Endometrium (tissue), 2 donors: Measurements from ENCODE around the gene NDST3.
"Not testable (repeated sequence)": the region's sequence is repeated elsewhere in the genome, so short reads cannot be mapped to it uniquely, and the experiment has no call there.

Source experiments
- FAIRE-seq: peaks from 2 replicates; lab custom pipeline; 2012; peaks lifted over from hg19 to GRCh38; lab: Jason Lieb, UNC
- donor health status: control.
- donor health status: control.

The NDST3 gene

GRCh38 chr4:118177126-118177525 is 142.8 kb downstream of the NDST3 start:
- FAIRE-seq, result no peak

GRCh38 chr4:118180776-118181175 is 146.5 kb downstream of the NDST3 start:
- FAIRE-seq, result no peak

DNA sequence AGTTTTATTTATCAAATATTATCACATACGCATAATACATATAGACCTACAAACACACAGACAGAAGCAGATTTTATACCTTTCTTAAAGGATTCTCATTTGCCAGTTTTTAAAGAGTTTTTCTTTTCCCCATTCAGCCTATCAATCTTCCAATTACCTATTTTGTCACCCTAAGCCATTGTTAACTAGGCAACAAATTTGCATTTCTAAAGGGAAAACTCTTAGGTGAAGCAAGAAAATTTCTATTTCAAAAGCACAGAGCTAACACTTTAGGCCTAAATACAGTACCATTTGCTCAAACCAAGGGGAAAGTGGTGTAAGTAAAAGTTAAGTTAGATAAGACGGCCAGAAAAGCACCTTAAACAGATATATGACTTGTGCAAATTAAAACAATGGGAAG is 156.6 kb downstream of the NDST3 start:
- no peak for FAIRE-seq

GRCh38 chr4:118193421-118193820 is 159.1 kb downstream of the NDST3 start:
- FAIRE-seq, result no peak

DNA sequence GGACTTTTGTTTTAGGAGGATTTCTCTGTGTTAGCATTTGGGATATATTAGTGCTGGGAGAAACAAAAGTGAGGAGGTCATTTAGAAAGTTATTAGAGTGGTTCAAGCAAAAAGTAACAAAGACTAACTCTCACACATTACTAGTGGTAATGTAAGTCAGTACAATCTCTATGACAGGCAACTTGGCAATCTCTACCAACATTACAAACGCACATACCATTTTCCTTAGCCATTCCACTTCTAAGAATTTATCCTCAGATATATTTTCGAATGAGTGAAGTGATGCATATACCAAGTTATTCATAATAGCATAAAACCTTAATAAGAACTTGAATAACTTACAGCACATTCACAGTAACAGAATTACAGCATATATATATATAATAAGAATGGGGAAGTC is 172.3 kb downstream of the NDST3 start:
- FAIRE-seq, result no peak

DNA sequence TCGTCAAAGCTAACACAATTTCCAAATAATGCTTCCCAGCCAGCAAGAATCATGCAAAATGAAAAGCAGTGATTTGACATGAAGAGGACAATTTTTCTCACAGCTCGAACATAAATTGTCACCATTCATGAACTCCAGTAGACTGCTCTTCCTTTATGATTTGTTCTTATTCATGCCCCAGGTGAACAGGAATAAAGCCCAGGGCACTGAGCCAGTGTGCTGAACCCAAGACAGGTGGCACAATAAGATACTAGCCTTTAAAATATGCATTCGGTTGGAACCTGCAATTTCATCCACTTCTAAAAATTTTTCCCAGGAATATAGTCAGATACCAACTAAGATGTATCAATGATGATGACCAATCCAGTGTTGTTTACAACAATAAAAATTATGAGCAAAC is 178.8 kb downstream of the NDST3 start:
- FAIRE-seq, result no peak

- no peak for FAIRE-seq
Measured at GRCh38 chr4:118215826-118216225, 181.5 kb downstream of the NDST3 start.

DNA sequence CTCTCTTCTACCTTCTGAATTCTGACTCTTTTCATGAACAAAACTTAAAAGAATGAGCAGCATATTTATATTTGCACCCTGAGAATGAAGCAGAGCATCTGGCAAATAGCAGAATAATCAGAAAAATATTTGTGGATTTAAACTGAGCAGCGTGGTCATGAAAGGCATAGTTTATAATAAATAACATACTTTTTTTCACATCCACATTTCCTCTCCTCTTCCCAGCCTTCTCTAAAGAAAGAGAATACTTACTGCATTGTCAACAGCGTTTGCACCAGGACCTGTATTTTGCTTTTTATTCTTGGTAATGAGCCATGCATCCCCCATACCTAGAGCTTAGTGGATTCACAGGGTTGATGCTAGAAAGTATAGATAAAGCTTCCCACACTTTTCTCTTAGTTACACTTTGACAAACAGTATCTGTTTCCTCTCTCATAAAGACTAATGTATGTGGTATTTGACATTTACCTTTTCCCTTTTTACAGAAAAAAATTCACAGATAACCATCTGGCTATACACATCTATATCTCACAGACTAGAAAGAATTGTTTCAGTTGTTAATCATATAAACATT is 187.0 kb downstream of the NDST3 start:
- no peak for FAIRE-seq

GRCh38 chr4:118224243-118224829 is 190.1 kb downstream of the NDST3 start:
- FAIRE-seq, result peak; percentile 71

- no peak for FAIRE-seq
Measured at GRCh38 chr4:118225511-118225910, 191.2 kb downstream of the NDST3 start.

- no peak for FAIRE-seq
Measured at GRCh38 chr4:118226311-118227010, 192.2 kb downstream of the NDST3 start.

DNA sequence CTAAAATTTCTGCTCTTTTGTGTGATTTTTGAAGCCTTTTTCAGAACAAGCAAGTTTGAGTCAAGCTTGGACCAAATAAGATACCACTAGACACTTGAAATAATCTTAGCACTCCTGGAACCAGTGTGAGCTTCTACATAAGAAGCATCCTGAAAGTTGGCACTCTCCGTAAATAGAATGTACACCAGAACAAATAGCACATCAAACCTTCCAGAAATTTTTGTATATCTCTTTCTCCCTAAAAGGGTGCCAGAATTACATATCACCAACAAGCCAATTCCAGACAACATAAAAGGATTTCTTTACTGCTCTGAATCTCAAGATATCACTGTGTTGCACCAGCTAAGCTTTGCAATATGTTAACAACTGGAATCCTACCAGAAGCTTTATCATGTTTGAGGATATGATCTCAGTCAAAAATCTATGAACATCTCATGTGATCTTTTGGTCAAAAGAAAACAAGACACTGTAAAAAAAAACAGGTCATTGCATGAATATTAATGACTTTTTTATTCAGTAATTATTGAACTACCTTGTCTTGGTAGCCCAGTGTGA is 201.4 kb downstream of the NDST3 start:
- no peak for FAIRE-seq

- FAIRE-seq, result no peak
Measured at GRCh38 chr4:118237531-118237930, 203.2 kb downstream of the NDST3 start.

DNA sequence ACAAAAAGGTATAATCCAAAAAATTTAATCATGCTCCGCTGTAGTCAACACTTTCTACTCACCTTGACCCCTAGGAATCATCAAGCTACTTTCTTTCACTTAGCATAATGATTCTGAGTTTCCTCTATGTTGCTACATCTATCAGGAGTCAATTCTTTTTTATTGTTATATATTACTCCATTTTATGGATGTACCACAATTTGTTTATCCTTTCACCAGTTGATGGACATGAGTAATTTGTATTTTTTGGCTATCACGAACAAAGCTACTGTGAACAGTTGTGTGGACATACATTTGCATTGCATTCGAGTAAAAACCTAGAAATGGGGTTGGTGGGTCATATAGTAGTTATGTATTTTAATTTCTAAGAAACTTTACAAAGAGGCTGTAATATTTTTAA is 215.6 kb downstream of the NDST3 start:
- FAIRE-seq, result no peak

DNA sequence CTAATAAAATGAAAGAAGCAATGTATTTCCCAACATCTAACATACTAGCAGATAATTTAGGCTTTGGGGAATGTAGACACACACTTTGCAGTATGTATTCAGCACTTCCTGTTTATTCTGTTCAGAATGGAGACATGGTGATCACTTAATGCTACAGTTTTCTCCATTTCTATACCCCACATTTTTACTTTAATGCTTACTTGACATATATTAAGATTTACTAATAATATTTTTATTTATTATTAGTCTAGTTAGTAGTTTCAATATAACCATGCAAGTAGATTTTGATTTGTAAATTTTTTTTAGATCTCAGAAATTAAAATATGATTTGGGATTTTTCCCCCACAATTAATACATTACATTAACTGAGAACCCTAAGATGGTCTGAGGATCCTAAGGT is 220.1 kb downstream of the NDST3 start:
- FAIRE-seq, result no peak

DNA sequence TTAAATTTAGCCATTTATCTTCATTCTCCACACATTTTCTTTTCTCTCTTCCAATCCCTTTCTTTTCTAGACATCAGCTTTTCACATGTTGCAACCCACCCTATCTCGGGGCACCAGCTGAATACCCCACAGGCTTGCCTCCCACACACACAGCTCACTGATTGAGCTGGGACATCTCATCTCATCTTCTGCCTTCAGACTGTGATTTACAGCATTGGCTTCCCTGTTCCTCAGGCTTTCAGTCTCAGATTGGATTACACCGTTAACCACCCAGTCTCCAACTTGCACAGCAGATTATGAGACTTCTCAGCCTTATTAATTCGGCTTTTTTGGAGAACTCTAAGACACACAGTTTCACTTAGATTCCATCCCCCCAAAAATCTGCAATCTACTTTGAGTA is 224.8 kb downstream of the NDST3 start:
- FAIRE-seq, result no peak

DNA sequence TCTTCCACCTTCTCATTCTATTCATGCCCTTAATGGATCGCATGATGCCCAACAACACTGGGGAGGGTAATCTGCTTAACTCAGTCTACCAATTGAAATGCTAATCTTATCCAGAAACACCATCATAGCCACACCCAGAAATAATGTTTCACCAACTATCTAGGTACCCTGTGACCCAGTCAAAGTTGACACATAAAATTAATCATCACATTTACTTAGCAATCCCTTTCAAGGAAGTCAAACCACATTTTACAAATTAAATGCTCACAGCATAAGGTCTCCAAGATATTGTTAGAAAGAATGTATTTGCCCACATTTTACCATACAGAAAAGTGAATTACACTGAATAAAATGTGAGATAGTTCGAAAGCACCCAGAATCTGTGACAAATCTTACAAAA is 226.0 kb downstream of the NDST3 start:
- FAIRE-seq, result no peak

DNA sequence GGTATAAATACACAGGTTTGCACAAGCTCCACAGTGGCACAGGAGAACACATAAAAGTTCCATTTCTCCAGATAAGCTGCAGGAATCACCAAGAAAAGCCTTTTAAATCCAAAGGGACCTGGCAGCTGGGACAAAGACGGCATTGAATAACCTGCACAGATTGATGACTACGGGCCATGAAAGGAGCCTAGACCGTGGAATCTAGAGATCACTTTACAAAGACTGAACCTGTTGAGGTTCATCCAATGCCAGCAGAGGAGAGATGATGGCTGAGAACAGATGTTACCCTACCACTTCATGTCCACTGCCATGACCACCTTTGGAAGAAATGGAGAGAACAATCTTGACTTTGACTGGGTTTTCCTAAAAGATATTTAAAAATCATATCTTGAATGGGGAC is 229.8 kb downstream of the NDST3 start:
- FAIRE-seq, result no peak

GRCh38 chr4:118265312-118266144 is 231.2 kb downstream of the NDST3 start:
- FAIRE-seq, result no peak

GRCh38 chr4:118266145-118266496 is 231.8 kb downstream of the NDST3 start:
- not testable (repeated sequence) for FAIRE-seq

- no peak for FAIRE-seq
Measured at GRCh38 chr4:118268780-118269179, 234.5 kb downstream of the NDST3 start.

DNA sequence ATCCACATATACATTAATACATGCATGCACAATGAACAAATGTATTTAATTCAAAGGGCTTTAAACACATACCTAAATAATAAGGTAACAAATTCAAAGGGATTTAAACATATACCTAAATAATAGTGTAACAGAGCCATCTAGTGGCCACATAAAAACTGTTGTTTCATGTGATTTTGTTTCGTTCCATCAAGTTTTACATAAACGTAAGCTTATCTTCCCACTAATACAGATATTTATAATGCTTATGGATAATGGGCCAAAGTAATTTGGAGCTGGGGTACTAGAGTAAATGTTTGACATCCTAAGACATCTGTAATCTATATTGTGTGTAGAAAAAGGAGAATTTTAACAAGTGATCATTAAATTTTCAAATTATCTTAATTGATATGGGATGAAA is 236.2 kb downstream of the NDST3 start:
- peak; percentile 92 for FAIRE-seq

- FAIRE-seq, result no peak
Measured at GRCh38 chr4:118271788-118272187, 237.5 kb downstream of the NDST3 start.
